Adrenal gland (tissue), 5 donors: ENCODE data around the gene RRN3.
"Not testable (repeated sequence)": the region's sequence is repeated elsewhere in the genome, so short reads cannot be mapped to it uniquely, and the experiment has no call there.

Source experiments
- CTCF ChIP-seq, 6 experiments: fragments of 450-650 bp in 4 of 6; fragments of 200-600 bp in 2 of 6; sonication (generic) in 1 of 6; IDR thresholded peaks; 1 replicate in 5 of 6; 2 replicates in 1 of 6; pipeline versions ENCODE4 v1.5.1 to v1.8.0; 2016 to 2021; ENCODE audit warnings: antibody characterized with exemption in 6 of 6, mild to moderate bottlenecking in 2 of 6, moderate library complexity in 1 of 6
- POLR2A ChIP-seq, 2 donors: fragments of 450-650 bp; IDR thresholded peaks; one replicate each; pipeline ENCODE4 v1.6.1; 2017; ENCODE audit warnings: antibody characterized with exemption in 2 of 2, mild to moderate bottlenecking in 2 of 2, moderate library complexity in 1 of 2
- donor health status: DM: no; HTN: no; CAD: no.

GRCh38 chr16:15130943-15131700 is 37.0 kb upstream of the RRN3 start:
- TF ChIP-seq CTCF, POLR2A (IDR thresholded peaks at IDR 0.05): not testable (repeated sequence)
